ENCODE measurements around the gene RERE.

DNA sequence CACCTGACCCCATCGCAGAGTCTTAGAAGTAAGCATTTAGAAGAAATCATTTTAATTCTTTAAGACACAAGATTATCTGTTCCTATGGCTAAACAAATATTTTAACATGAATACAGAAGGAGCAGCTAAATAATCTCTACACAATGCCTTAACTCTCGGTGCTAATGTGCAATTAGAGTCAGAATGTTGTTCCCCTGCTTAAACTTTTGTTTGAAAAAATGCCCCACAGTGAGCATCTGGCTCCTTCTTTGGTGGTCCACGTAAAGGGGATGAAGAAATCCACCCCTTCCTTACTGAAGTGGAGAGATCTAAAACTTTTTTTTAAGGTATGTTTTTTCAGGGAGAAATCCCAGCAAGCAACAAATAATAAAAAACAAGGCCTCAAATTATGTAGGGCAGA lies 444.3 kb downstream of the RERE start:
- TF ChIP-seq, protein P1, sequence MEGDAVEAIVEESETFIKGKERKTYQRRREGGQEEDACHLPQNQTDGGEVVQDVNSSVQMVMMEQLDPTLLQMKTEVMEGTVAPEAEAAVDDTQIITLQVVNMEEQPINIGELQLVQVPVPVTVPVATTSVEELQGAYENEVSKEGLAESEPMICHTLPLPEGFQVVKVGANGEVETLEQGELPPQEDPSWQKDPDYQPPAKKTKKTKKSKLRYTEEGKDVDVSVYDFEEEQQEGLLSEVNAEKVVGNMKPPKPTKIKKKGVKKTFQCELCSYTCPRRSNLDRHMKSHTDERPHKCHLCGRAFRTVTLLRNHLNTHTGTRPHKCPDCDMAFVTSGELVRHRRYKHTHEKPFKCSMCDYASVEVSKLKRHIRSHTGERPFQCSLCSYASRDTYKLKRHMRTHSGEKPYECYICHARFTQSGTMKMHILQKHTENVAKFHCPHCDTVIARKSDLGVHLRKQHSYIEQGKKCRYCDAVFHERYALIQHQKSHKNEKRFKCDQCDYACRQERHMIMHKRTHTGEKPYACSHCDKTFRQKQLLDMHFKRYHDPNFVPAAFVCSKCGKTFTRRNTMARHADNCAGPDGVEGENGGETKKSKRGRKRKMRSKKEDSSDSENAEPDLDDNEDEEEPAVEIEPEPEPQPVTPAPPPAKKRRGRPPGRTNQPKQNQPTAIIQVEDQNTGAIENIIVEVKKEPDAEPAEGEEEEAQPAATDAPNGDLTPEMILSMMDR (IDR thresholded peaks at IDR 0.05) = no peak
- TF ChIP-seq POLR2AphosphoS5 (IDR thresholded peaks at IDR 0.05; ENCODE audit: insufficient read depth in 1 of 2, low read depth in 1 of 2) (no peak), POLR2A (IDR thresholded peaks at IDR 0.05) (no peak)
